Stimulated activated CD8-positive, alpha-beta memory T cell treated with anti-CD3 and anti-CD28 coated beads, Interleukin-4, amount 100 ng/mL, for 1 hour (primary cell): ENCODE results near the gene AP5Z1.

Experiments used
- DNase-seq, 2 donors: peaks; one replicate each; pipeline ENCODE4 v3.0.0-alpha.2; 2020; ENCODE audit warnings: low read depth in 2 of 2, low spot score in 1 of 2

Gene AP5Z1

GRCh38 chr7:4775250-4775847 is at the start of gene AP5Z1:
AP5Z1 (plus strand) TSS chr7:4775623; CDS start chr7:4775716, 93 bp downstream.
- DNase-seq: peak; percentile 84 to 88

- DNase-seq: no peak
Measured at GRCh38 chr7:4725850-4726450, 49.5 kb upstream of the AP5Z1 start.

GRCh38 chr7:4726566-4726965 is 48.9 kb upstream of the AP5Z1 start:
- no peak for DNase-seq

GRCh38 chr7:4727914-4728705 is 47.3 kb upstream of the AP5Z1 start:
- no peak for DNase-seq

- no peak for DNase-seq
Measured at GRCh38 chr7:4729266-4729665, 46.2 kb upstream of the AP5Z1 start.

- DNase-seq: no peak
Measured at GRCh38 chr7:4730276-4730675, 45.1 kb upstream of the AP5Z1 start.

- DNase-seq: no peak
Measured at GRCh38 chr7:4730971-4731370, 44.5 kb upstream of the AP5Z1 start.

GRCh38 chr7:4731803-4732202 is 43.6 kb upstream of the AP5Z1 start:
- DNase-seq: no peak

- DNase-seq: no peak
Measured at GRCh38 chr7:4733936-4734528, 41.4 kb upstream of the AP5Z1 start.

GRCh38 chr7:4734587-4735345 is 40.7 kb upstream of the AP5Z1 start:
- no peak for DNase-seq

- DNase-seq: no peak
Measured at GRCh38 chr7:4737300-4737699, 38.1 kb upstream of the AP5Z1 start.

GRCh38 chr7:4738711-4739527 is 36.5 kb upstream of the AP5Z1 start:
- DNase-seq: no peak

GRCh38 chr7:4739528-4739992 is 35.9 kb upstream of the AP5Z1 start:
- DNase-seq: no peak

- DNase-seq: no peak
Measured at GRCh38 chr7:4740796-4741195, 34.6 kb upstream of the AP5Z1 start.

GRCh38 chr7:4742051-4742573 is 33.3 kb upstream of the AP5Z1 start:
- DNase-seq: no peak

GRCh38 chr7:4742852-4743251 is 32.6 kb upstream of the AP5Z1 start:
- no peak for DNase-seq

- DNase-seq: peak; percentile 34 to 50
Measured at GRCh38 chr7:4744391-4745264, 30.8 kb upstream of the AP5Z1 start.

- no peak for DNase-seq
Measured at GRCh38 chr7:4745265-4745919, 30.0 kb upstream of the AP5Z1 start.
